Measurements from ENCODE around the gene C3orf18.

C3orf18 gene

DNA sequence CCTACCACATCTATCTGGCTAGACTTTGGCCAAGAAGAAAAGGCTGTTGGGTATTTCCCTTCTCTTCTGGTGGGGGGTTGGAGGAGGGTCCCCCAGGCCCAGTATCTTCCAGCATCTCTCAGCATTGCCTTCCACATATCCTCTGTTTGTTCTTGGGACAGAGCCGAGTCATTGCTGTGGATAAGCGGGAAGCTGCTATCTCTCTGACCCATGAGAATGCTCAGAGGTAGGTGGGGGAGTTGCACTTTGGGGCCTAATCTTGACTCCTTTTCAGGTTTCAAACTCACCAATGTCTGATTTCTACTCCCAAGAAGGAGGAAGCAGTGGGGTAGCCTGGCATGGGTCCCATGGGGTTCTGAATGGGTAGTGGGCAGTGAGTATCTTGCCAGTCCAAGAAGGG, 9.8 kb upstream of the C3orf18 start:
- DNase-seq = no peak

DNA sequence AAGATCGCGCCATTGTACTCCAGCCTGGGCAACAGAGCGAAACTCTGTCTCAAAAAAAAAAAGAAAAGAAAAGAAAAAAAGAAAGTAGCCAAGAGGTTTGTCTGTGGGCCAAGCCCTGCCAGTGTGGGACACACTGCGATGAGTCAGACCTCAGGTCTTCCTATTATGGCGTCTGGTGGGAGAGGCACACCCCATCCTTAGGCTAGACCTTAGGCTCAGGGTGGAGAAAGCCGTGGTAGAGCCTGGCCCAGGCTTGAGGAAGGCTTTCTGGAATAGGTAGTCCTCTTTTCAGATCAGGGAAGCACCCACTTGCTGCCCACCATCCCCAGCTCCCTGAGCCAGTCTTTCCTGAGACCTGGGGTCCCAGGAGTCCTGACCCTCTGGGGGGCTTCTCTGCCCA, 7.8 kb upstream of the C3orf18 start:
- DNase-seq = no peak

- DNase-seq = no peak
Measured at GRCh38 chr3:50574444-50574831, 6.9 kb upstream of the C3orf18 start.

- DNase-seq = peak; percentile 53 to 87
Measured at GRCh38 chr3:50573566-50574443, 6.3 kb upstream of the C3orf18 start.

DNA sequence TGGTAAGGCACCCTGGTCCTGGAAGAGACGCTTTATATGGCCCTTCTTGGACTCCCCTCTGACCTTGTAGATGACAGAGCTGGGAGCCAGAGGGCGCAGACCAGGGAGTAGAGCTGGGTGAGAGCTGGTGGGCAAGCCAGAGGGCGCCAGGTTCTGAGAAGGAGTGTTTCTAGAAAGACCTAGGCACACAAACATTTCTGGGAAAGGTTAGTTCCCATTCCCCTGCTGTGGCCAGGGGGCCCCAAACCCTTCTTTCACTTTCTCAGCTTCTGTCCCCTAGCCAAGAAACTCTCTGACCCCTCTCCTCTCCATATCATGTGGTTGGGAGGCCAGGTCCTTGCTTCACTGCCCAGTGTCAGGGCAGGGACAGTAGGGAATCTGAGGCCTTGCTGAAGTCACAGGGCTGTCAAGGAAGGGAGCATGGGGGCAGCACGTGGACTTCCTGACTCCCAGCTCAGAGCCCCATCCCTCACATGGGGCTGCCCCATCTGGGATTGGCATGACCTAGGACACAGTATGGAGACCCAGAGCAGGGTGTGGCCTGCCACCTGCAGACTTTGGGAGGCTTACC, 5.3 kb upstream of the C3orf18 start:
- DNase-seq = peak; percentile 34 to 46

DNA sequence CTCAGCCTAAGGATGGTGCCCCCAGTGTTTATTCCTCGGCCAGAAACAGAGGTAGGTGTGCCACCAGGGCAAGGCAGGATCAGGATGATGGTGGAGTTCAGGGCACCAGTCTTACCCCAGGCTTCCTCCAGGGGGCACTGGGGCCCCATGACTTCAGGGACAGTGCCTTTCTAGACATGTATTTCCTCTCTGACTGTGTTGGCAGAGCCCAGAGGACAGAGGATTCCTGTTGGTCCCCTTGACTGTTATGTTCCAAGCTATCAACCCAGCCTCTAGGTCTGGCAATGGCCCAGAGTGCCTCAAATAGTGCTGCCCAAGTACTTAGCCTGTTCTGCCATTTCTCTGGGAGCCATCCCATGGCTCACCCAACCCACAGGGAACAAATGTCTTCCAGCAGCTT, 4.6 kb upstream of the C3orf18 start:
- DNase-seq = peak; percentile 80

DNA sequence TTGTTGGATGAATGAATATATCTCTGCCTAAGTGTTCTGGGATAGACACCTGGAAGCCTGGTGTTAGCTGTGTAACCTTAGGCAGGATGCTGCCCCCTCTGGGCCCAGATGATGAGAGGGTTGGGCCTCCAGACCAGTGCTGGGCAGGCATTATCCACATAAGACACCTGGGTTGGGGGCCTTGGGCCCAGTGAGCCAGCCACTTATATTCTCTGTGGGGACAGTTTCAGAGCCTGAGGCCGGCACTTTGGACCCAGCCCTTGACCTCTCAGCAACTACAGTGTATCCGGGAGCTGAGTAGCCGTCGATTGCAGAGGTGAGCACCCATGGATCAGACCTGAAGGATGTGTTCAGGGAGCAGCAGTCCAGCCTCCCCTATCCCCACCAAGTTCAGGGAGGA, 3.9 kb upstream of the C3orf18 start:
- no peak for DNase-seq

- DNase-seq = no peak
Measured at GRCh38 chr3:50570508-50571279, 3.1 kb upstream of the C3orf18 start.

GRCh38 chr3:50568947-50569749, 1.6 kb upstream of the C3orf18 start, which contains the start of gene HEMK1:
Gene HEMK1, plus strand, starts transcription at chr3:50569522. Its CDS starts 1,583 bp downstream, at chr3:50571105.
- DNase-seq = peak; percentile 90 to 92

DNA sequence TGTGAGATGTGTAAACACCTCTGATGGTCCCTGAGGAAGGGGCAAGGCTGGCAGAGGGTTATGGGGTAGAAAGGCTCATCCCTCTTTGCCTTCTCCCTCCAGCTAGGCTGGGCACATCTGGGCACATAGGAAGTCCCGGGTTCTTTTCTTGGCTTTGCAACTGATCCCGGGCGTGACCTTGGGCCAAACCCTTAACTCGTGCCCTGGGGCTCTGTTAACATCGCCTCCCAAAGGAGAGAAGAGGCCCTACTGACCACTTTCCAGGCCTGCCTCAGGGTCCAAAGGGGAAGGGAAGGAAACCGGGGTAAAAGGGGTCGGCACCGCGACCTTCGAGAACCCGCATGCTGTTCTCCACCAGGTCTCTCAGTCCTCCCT, 549 bp downstream of the C3orf18 start:
- no peak for DNase-seq

GRCh38 chr3:50564321-50564720, 3.2 kb downstream of the C3orf18 start:
- DNase-seq = no peak

GRCh38 chr3:50563867-50564266, 3.7 kb downstream of the C3orf18 start:
- DNase-seq = no peak

GRCh38 chr3:50562861-50563260, 4.7 kb downstream of the C3orf18 start:
- DNase-seq = no peak

DNA sequence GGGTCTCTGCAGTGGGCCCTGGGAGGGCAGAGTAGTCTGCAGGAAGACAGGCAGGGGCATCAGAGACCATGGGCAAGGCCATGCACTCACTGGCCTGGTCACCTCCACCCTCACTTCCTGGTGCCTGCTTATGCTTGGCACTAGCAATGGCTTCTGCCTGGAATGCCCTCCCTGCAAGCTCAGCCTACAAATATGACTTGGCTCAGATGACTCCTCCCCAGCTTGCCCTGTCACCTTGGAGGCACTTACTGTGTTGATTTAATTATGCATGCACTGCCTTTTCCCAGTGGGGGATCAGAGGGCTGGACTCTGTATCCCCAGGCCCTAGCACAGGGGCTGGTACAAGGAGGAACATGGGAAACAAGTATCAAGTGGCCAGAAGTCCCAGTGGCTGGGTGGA, 7.8 kb downstream of the C3orf18 start:
- DNase-seq = no peak

DNA sequence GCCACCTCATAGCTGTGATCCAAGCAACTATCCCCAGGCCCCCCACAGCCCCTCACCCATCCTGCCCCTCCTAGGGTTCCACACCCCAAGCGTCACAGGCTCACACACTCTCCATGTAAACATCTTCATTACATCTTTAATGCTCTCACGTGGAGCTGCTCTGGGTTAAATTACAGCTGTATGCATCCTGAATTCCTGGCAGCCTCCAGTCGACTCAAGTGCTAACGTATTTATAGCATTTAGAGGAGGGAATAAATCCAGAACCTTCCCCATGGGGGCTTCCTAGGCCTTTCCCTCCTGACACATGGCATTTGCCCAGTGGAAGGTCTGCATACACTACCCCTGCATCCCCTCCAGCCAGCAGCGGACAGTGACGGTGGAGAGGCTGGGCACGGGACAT, 9.6 kb downstream of the C3orf18 start:
- DNase-seq = no peak

DNA sequence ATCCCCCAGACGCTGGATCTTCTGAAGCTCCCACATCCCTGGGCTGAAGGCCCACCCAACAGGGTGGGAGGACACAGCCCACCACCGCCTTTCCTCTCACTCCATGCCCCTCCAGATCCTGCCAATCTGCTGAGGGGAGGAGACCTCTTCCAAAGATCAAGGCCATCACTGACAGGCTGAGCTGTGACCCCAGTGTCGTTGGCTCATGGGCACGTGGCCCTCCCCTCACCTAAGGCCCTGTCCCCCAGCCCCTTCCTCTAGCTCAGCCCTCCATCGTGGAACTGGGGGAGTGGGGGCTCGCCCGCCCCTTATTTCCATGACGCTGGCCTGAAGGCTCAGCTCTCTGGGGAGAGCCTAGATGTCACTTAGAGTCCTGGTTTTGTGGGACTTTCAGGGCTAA, 10.4 kb downstream of the C3orf18 start:
- no peak for DNase-seq

DNA sequence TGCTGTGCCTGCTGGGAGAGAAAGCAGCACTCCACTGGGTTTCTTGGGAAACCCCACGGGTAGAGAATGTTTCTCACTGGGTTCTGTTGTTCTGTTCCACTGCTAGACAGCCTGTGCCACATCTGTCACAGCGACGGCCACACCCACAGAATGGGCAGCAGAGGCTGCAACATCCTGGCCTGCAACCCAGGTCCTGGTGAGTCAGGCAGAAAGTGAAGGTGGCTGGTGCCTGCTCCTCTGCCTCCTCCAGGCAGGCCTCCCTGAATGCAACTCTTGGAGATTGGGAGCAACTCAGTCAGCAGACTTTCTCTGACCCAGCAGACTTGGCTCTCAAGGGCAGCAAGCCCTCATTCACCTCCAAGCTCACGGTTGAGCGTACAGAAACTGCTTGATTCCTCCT, 13.0 kb downstream of the C3orf18 start:
- no peak for DNase-seq

- no peak for DNase-seq
Measured at GRCh38 chr3:50552598-50552997, 14.9 kb downstream of the C3orf18 start.

GRCh38 chr3:50551681-50552435, 15.7 kb downstream of the C3orf18 start:
- DNase-seq = no peak

DNA sequence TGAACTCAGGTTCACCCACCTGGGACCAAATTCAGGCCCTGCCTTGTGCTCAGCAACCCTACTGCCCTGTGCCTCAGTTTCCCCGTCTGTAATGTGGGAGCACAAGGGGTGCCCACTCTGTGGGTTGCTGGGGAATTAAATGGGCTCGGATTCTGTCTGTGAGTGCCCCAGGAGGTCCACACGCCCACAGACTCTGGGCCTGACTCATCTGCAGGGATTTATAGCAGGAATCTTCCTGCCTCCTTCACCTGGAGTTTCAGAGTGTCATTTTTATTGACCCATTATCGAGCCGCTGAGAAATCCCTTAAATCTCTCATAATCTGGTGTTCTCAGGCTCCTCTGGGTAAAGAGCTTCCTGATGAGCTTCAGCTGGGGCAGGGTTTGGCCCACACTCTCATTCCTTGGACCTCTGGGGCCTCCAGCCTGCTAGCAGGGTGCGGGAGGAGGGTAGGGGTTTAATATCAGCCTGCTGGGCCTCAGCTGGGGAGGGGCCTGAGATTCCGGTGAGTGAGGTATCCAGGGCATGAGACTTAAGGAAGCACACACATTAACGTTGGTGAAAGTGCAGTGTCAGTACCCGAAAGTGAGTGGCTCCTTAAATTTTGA, 16.4 kb downstream of the C3orf18 start:
- no peak for DNase-seq

DNA sequence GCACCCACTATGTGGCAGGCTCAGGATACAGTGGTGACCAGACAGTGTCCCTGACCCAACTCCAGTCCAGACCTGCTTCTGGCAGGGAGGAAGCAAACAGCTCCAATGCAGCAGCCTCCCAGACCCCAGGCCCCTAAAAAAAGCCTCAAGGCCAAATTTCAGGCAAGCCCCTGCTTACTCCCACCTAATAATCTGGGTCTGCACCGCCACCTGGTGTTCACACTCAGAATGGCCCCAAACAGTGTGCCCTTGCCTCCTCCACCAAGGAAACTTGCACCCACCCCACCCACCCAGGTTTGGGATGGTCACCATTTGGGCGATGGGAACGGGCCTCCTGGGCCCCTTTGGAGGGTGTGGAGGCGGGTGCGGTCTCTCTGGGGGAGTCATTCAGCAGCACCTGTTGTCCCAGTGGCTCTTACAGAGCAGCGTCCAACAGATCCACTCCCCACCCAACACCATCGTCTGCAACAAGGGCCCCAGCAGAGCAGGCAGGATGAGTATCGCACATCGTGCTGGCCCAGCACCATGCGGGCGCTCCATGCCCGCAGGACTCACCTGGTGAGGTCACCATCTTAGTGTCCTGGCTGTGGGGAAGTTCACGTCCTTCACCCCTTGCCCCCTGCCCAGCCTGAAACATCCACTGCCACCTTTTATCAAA, 17.3 kb downstream of the C3orf18 start:
- peak; percentile 44 to 63 for DNase-seq
